H1 (cell line): ENCODE data around the gene CORIN. TPM values are rescaled to one million over a fixed set of nuclear protein-coding genes. Genes with fewer than 3 reads are reported as not detected.

Experiments used
- BRCA1 ChIP-seq: IDR thresholded peaks from 2 replicates; pipeline ENCODE4 v1.6.1; 2012; ENCODE audit warnings: low read depth, low read length, improper control_type of control experiment
- POU5F1 ChIP-seq: IDR thresholded peaks from 2 replicates; pipeline ENCODE4 v1.6.1; 2011; ENCODE audit warnings: low read depth, mild to moderate bottlenecking, low read length, moderate library complexity
- SP4 ChIP-seq: IDR thresholded peaks from 2 replicates; pipeline ENCODE4 v1.6.1; 2012; ENCODE audit warnings: low read length, inconsistent platforms
- TBP ChIP-seq: IDR thresholded peaks from 2 replicates; pipeline ENCODE4 v1.6.1; 2011; ENCODE audit warnings: low read depth, low read length, improper control_type of control experiment
- YY1 ChIP-seq: IDR thresholded peaks from 2 replicates; pipeline ENCODE4 v1.6.1; 2011; ENCODE audit warnings: low read depth, mild to moderate bottlenecking, low read length
- polyA plus RNA-seq, 7 experiments: library from polyadenylated mRNA; depleted of rRNA in 3 of 7; stranded (reverse) in 5 of 7; unstranded in 2 of 7; fragments of >200 nt in 5 of 7; fragments of 200-250 nt in 2 of 7; gene quantifications; 1 replicate in 5 of 7; 2 replicates in 1 of 7; 4 replicates in 1 of 7; pipeline versions ENCODE4 v1.2.1 to v1.2.3, GENCODE V29; 2011 to 2013; ENCODE audit warnings: missing spikeins in 2 of 7, mixed read lengths in 2 of 7
- total RNA-seq: library from RNA; stranded (reverse); fragmentation: NEBNext Ultra II Directional; extraction: Animal tissue kit (Norgen Biotek cat#: 25700); gene quantifications from 2 replicates; pipeline ENCODE4 v1.2.1, GENCODE V29; 2021
- TF ChIP-seq, protein P1 (sequence below), 3 experiments: IDR thresholded peaks; 1 replicate in 2 of 3; 2 replicates in 1 of 3; pipeline versions ENCODE4 v1.5.1 to v1.6.1; 2011; ENCODE audit warnings: low read length in 3 of 3, mild to moderate bottlenecking in 3 of 3, inconsistent platforms in 2 of 3, low read depth in 1 of 3, moderate library complexity in 1 of 3; ENCODE audit not compliant: insufficient read depth in 1 of 3; ENCODE audit errors: control extremely low read depth in 1 of 3

The CORIN gene
- total and polyA plus RNA-seq, 2 of the 8 experiments (the other 6 are each of a cell fraction or from before 2014, with no cell fraction given) = 0.09 to 0.32 TPM

DNA sequence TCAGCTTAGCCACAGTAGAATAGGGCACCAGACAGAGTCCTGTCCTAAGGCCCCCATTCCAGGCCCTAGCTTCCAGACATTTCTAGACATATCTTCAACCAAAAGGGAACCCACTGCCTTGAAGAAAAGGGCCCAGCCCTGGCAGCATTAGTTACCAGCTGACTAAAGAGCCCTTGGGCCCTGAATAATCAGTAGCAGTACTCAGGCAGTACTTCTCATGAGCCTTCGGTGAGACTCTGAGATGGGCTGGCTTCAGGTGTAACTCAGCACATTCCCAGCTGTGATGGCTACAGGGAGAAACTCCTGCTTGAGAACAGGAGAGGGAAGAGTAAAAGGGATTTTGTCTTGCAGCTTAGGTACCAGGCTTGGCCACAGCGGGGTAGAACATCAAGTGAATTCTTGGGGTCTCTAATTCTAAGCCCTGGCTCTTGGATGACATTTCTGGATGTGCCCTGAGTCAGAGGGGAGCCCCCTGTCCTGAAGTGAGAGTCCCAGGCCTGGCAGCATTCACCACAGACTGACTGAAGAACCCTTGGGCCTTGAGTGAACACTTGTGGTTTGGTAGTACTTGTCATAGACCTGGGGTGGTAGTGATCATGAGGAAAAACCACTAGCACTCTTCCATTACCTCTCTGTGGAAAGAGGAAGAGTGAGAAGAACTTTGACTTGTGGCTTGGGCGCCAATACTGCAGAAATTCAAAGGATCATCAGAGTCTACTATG lies 182.7 kb downstream of the CORIN start (continued):
- TF ChIP-seq, protein P1, sequence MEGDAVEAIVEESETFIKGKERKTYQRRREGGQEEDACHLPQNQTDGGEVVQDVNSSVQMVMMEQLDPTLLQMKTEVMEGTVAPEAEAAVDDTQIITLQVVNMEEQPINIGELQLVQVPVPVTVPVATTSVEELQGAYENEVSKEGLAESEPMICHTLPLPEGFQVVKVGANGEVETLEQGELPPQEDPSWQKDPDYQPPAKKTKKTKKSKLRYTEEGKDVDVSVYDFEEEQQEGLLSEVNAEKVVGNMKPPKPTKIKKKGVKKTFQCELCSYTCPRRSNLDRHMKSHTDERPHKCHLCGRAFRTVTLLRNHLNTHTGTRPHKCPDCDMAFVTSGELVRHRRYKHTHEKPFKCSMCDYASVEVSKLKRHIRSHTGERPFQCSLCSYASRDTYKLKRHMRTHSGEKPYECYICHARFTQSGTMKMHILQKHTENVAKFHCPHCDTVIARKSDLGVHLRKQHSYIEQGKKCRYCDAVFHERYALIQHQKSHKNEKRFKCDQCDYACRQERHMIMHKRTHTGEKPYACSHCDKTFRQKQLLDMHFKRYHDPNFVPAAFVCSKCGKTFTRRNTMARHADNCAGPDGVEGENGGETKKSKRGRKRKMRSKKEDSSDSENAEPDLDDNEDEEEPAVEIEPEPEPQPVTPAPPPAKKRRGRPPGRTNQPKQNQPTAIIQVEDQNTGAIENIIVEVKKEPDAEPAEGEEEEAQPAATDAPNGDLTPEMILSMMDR (IDR thresholded peaks at IDR 0.05; ENCODE audit: control extremely low read depth in 1 of 3, insufficient read depth in 1 of 3, low read depth in 1 of 3, low read length in 3 of 3) = no peak
- TF ChIP-seq SP4 (no peak), YY1 (no peak), TBP (no peak), BRCA1 (no peak), POU5F1 (no peak)
- TF ChIP-seq, all 59 proteins: peak for 0
